ENCODE results near the gene ERCC6L2.

DNA sequence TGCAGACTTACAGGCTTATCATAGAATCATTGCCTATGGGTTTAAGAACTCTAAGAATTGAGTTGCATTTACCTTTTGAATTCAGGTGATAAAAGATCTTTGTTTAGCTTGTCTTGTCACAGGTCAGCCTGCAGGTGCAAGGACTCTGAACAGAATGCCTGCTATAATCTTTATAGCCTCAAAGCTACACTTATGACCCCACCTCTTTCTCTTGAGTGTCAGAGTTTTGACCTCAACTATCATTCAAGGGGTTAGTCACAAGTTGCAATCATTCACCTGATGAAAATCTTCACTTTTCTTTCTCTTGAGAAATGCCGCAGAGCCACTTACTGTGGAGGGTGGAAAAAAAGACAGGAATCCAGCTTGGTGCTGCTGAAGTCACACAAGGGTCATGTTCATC lies 49.5 kb downstream of the ERCC6L2 start:
- TF ChIP-seq, protein P1, sequence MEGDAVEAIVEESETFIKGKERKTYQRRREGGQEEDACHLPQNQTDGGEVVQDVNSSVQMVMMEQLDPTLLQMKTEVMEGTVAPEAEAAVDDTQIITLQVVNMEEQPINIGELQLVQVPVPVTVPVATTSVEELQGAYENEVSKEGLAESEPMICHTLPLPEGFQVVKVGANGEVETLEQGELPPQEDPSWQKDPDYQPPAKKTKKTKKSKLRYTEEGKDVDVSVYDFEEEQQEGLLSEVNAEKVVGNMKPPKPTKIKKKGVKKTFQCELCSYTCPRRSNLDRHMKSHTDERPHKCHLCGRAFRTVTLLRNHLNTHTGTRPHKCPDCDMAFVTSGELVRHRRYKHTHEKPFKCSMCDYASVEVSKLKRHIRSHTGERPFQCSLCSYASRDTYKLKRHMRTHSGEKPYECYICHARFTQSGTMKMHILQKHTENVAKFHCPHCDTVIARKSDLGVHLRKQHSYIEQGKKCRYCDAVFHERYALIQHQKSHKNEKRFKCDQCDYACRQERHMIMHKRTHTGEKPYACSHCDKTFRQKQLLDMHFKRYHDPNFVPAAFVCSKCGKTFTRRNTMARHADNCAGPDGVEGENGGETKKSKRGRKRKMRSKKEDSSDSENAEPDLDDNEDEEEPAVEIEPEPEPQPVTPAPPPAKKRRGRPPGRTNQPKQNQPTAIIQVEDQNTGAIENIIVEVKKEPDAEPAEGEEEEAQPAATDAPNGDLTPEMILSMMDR (IDR thresholded peaks at IDR 0.05; ENCODE audit: low read length), result no peak
- TF ChIP-seq EZH2 (IDR thresholded peaks at IDR 0.05; ENCODE audit: borderline replicate concordance, low read length), result no peak

Measured in OCI-LY1 (cell line).